ENCODE results near the gene TPGS2.
"Not testable (repeated sequence)": the region's sequence is repeated elsewhere in the genome, so short reads cannot be mapped to it uniquely, and the experiment has no call there.

Gene TPGS2

DNA sequence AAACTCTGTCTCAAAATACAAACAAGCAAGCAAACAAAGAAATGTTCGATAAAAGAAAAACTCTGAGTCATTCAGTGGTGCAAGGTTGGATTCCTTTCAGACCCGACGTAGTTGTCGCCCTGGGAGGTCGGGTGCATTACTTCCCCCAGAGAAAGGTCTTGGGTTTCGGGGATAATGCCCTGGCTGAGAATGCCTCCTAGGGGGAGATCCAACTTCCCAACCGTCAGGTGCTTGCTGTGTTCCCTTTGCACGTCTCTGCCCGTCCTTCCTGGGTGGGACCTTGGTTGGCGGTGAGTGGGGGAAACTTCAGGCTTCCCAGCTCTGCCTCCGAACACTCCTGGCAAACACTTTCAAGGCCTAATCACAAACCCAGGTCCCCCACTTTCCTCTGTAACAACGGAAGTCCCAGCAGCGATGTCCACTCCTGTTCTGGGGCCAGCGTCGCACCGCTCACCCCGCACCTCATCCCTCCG lies 609 bp downstream of the TPGS2 start:
- Histone ChIP-seq H3K4me3 (peak overlapping the region; percentile 67 to 89 (median 81)), H3K27ac (peak overlapping the region; percentile 61 to 89 (median 83))

DNA sequence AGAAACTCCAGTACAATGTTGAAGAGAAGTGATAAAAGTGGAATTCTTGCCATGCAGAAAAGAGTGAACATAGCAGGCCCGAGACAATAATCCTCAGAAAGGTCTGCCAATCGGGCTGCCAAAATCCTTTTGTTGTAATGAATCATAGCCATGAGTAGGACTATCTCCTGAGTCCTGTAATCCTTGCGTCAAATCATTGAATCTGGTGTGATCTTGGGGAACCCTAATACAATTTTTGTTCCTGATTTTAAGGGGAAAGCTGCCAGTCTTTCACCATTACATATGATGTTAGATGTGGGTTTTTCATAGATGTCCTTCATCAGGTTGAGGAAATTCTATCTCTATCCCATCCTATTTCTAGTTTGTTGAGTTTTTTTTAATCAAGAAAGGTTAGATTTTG lies 2.2 kb downstream of the TPGS2 start:
- Histone ChIP-seq H3K27ac (no peak overlapping the region), H3K4me3 (no peak overlapping the region)

DNA sequence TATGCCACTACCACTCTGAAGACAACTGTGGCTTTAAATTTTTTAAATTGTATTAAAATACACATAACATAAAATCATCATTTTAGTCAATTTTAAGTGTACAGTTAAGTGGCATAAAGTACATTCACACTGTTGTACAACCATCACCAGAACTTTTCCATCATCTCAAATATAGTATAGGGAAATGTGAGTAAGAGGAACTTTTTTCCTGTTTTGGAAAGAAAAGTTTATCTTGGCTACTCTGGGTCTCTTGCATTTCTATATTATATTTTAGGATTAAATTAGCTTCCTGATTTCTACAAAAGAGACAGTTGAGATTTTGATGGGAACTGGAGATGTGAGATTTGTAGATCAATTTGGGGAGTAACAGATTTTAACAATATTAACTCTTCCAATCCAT lies 3.3 kb downstream of the TPGS2 start:
- no peak overlapping the region for H3K27ac ChIP-seq
- no peak overlapping the region for H3K4me3 ChIP-seq

DNA sequence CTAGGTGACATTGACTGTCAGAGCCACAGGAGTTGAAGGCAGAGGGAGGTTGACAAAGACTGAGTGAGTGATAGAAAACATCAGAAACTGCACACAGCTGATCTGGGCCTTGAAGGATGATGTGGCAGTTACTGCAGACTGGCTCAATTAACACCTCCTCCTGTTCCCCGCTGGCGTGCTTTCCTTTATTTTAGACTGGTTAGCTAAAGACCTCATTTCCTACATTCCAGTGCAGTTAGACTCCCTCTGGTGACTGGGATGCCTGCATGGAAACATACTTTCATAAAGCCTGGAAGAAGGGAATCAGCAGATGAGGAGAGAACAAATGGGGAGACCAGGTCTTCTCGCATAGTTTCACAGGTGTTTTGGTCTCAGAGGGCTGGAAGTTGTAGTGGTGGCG lies 7.1 kb downstream of the TPGS2 start:
- no peak overlapping the region for H3K27ac ChIP-seq

DNA sequence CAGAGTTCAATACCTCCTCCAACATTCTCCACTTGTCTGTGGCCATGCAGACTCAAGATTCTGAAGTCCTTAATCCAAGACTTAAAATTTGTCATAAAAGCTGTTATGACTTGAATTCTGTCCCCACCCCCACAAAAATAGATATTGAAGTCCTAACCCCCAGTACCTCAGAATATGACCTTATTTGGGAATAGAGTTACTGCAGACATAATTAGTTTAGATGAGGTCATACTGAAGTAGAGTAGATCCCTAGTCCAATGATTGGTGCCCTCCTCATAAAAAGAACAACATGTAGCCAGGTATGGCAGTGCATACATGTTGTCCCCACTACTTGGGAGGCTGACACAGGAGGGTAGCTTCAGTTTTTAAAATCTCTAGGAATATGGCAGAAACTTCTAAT lies 9.2 kb downstream of the TPGS2 start:
- Histone ChIP-seq H3K4me3 (no peak overlapping the region), H3K27ac (no peak overlapping the region)

More for the DNA sequence above, 7.1 kb downstream of the TPGS2 start:
- no peak overlapping the region for H3K4me3 ChIP-seq

DNA sequence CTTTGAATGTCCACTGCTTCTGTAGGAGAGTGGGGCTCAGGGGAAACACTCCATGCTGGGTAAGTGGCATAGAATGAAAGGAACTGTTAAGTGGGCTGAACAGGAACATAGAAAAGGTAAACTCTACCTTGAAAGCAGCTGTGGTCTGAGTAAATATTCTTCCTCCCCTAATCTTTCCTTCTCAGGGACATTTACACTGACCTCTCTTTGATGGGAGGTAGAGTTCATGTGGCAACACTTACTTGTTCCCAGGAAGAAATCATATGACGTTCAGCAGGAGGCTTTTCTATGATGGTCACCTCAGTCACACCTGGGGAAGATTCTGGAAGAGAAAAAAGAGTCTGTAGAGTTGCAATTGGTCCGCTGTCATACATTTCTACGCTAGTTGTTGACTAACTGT lies 10.2 kb downstream of the TPGS2 start:
- Histone ChIP-seq H3K4me3 (no peak overlapping the region), H3K27ac (no peak overlapping the region)

DNA sequence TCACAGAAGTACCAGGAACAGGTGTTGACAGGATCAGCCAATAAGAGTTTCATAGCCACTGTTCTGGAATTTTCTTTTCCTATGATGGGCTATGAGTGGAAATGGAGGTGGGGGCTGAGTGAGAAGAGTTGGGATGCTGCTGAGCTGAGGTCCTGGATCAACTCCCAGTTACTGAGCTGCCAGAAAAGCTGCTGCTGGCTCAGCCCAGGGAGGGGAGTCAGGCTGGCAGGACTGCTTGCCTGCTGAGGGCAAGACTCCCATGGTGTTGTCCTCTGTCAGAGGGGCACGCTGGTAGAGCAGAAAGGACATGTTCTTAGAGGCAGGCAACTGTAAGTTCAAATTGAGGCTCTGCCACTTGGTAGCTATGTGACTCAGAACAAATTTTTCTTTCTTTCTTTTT lies 11.8 kb downstream of the TPGS2 start:
- no peak overlapping the region for H3K4me3 ChIP-seq
- H3K27ac ChIP-seq = no peak overlapping the region

DNA sequence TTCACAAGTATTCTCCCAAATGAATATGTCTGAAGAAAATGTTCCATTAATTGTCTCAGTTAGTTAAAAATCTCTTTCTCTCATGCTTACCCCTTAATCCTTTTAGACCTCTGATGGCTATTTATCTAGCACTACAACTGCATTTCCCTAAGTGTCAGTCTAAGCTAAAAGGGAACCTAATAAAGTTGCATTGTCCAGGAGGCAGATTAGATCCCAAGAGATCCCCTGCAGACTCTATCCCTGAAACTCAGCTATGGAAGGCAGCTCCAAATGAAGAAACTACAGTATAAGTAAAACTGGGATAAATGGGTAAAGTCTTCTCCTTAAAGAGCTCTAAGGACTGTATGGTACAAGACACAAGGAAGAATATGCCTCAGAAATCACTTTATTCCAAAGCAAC lies 12.7 kb downstream of the TPGS2 start:
- H3K27ac ChIP-seq, H3K4me3 ChIP-seq: not testable (repeated sequence)

DNA sequence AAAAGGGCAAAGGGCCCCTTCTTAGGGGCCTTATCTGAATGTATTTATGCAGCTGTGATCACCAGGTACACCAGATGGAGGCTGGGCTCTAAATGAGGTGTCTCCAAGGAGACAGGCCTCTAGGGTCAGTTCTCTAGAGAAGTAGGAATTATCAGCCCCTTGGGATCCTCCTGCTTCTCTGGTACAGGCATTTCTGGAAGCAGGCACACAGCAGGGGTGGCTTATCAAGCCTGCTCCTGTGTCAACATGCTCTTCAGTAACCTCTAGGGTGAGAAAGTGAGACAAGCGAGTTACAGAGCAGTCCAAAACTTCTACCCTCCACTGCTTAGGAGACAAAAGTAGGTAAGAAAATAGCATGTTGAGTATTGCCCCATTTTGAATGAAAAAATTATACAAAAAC lies 13.8 kb downstream of the TPGS2 start:
- Histone ChIP-seq H3K27ac (peak overlapping the region in 3 of 21 experiments; percentile 6 to 43 (median 12)), H3K4me3 (no peak overlapping the region)

DNA sequence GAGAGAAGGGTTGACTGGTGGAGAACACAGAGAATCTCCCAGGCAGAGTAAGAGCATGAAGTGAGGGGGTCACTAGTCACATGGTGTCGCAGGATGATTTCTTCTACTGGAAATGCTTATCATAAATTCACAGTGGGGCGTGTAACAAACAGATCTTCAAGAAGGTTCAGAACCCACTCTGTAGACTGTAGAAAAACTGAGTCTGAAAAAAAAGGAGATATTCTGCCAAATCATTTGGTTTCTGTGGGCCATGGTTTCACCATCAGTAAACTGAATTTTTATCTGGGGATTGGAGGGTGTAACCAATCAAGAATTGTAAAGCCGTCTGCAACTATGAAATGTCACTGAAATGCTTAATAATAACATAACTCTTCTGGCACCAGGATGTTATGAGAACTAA lies 15.0 kb downstream of the TPGS2 start:
- no peak overlapping the region for H3K27ac ChIP-seq
- no peak overlapping the region for H3K4me3 ChIP-seq

DNA sequence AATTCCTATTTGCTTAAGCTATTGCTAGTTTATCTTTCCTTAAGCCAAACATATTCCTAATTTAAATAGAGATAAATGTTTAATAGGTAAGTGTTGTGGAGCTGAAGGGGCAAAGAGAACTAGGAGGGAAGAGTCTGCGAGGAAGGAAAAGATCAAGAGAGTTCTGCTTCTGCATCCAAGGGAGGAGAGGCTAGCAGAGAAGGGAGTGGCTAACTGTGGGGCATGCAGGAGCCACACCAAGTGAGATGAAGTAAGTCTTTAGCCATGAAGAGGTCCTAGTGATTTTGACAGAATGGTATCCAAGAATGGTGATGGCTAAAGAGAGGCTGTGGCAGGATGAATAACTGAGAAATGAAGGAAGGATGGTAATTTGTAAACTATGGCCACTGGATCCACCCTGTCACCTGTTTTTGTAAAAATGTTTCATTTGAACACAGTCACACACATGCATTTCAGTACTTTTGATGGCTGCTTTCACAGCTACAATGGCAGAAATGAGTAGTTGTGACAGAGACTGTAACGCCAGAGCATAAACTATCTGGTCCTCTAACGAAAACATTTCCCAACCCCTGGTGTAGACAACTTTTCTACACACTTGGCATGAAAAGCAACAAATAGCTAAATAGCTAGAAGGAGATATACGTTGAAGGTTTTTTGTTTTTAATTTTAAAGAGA lies 15.6 kb downstream of the TPGS2 start:
- H3K27ac ChIP-seq = no peak overlapping the region
- H3K4me3 ChIP-seq = no peak overlapping the region

DNA sequence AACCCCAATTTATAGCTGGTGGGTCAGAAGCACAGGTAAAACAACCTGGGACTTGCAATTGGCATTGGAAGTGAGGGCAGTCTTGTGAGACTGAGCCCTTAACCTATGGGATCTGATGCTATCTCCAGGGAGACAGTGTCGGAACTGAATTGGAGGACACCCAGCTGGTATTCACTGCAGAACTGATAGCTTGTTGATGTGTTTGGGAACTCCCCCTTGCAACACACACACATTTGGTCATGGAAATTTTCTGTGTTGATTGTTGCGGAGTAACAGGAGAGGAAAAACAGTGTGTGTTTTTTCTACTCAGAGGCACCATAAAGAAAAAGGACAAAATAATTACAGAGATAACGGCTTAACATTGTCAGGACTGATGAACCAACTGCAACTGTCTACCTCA lies 16.1 kb downstream of the TPGS2 start:
- Histone ChIP-seq H3K27ac (no peak overlapping the region), H3K4me3 (no peak overlapping the region)

DNA sequence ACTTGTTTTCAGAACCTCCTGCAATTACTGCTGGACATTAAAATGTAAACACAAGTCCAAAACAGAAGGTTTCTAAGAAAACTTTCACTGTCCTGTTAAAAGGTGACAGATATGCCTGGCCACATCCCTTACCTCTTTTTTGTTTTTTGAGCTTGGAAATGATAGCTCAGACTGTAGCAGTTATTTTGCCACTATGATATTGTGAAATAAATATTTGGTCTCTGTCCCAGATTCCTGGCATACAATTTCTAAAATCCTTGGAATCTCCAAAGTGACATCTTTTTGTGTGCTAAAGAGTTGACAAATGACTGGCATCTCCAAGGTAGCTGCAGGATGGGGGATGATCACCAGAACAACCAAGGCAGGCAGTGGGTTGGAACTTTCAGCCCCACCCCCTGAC lies 16.8 kb downstream of the TPGS2 start:
- H3K4me3 ChIP-seq = no peak overlapping the region
- peak overlapping the region in 1 of 21 experiments; percentile 28 for H3K27ac ChIP-seq

DNA sequence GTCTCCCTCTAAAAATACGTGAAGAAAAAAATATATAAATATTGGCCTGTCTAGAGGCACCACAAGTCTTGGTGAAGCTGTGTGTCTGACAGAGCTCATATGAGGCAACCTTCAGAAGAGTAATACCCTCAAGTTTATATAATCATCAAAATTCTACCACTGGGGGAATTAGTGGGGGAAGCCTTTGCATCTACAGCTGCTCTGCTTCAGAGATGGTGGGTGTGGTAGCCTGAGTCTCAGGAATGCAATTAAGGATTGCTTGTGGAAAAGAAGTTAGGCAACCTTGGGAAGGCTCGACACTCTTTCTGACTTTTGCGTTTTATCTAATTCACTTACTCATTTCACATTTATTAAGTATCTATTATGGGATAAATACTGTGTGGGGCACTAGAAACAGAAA lies 17.4 kb downstream of the TPGS2 start:
- Histone ChIP-seq H3K4me3 (no peak overlapping the region), H3K27ac (peak overlapping the region in 1 of 21 experiments; percentile 28)

DNA sequence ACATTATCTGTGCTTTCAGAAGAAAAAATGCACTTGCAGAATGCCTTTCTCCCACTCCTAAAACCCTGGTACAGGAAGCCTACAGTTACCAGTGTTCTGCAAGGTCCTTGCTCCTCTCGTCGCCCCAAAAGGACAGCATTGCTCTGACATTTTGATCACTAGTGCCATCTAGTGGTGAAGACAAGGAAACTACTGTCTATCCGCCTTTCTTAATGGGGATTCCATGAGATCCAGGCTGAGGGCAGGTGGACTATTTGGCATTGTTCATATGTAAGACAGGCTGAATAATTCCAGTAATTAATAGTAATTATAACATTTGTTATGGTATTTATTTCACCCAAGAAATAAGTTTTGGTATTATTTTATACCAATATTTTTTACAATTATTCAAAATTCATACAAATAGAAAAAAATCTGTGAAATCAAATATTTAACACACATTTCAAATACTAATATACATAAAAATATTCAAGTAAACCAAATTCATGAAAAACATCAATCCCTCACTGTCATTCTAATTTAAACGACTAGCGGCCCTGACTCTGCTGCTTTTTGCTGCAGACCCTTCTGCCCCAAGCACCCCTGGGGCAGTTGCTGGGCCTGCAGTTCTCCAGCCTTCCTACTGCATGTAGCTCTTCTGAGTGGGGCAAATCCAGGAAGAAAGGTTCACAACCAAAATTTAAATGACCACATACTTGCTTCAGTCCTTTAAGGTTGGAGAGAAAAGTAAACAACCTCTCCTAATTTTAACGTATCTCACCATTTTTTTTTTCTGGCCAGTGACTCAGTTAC lies 19.0 kb downstream of the TPGS2 start:
- H3K4me3 ChIP-seq = no peak overlapping the region
- H3K27ac ChIP-seq = no peak overlapping the region

DNA sequence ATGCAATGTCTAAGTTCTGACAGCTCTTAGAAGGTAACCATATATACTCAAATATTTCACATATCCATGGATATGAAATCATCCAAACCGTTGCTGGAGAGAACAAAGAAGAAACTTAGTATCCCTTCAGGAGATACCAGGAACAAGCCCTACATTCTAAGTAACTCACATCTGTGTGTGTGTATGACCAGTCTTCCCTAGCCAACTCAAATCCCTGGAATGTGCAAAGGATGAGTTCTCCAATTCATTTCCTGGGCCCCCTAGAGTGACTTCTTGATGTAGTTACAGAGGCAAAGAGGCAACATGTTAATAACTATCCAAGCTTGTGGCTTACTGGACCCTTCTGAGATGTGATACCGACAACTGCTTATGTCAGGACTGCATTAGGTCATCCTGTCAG lies 20.1 kb downstream of the TPGS2 start:
- Histone ChIP-seq H3K4me3 (no peak overlapping the region), H3K27ac (no peak overlapping the region)

DNA sequence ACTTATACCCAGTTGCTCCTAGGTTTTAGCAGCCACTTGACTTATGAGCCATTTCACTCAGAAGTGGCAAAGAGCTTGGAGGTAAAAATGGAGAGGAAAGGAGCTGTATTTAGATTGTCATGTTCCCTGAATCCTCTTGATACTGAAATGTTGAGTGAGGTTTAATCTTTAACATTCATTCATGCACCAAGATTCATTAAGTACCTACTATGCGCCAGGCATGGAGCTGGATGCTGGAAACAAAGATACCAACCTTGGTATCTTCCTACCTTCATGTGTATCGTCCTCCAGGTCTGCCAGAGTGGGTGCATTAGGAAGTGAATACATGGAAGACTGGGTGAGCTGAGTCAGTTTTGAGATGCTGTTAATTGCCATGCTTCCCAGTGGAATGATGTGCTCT lies 23.7 kb downstream of the TPGS2 start:
- H3K4me3 ChIP-seq = no peak overlapping the region
- H3K27ac ChIP-seq = no peak overlapping the region

DNA sequence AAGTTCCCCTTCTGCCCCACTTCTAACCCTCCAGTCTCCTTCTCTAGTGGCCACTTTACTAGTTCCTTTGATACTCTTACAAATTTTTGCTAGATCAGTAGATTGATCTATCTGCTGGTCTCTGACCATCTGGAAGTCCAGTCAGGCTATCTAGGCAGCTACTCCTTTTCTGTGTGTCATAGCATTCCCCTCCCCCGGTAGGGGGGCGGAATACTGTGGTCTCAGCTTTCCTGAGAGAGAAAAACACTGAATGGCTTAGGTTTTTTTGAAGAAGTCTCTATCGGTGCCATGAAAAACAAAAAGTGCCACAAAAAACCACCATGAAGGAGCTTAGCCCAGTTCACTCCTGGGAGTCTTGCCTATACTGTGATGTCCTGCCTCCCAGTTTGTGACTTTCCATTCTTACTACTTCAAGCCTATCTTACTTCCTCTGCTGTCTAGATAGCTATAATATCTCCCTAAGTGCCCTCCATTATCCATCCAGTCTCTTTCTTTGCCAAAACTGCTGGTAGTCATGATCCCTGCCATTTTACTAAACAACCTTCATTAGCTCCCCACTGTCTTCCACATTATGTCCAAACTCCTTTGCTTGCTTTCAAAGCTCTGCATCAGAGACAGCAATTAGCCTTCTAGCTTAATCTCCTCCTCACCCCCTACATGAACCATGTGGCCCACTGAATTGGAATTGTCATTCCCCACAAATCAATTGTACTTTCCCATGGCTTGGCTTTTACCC lies 29.9 kb downstream of the TPGS2 start:
- Histone ChIP-seq H3K27ac (no peak overlapping the region), H3K4me3 (no peak overlapping the region)

DNA sequence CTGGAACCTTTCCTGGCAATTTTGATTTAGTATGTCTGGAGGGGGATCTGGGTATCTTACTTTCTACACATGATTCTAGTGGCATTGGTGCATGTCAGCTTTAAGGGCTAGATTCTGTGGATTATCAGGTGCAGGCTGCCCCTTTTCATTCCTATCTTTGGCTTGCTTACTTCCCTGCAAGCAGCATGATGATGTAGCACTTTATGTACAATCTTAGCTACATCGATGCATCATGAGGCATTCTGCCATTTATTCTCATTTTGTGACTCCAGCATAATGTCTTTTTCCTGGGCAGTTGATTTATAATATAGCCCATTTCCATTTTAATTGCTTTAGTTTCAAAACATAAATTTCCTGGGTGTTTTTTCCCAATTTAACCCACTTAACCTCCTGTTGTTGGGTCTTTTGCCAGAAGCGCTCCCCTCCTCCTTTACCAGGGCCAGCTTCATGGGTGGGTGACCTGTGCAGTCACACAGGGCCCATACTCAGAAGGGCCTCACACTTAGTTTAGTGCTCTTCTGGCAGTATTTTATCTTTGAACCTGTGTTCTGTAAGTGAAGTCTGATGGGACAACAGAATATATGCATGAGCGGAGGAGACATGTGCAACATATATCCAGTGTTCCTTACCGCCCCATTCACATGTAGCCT lies 36.0 kb downstream of the TPGS2 start:
- Histone ChIP-seq H3K4me3 (no peak overlapping the region), H3K27ac (no peak overlapping the region)

DNA sequence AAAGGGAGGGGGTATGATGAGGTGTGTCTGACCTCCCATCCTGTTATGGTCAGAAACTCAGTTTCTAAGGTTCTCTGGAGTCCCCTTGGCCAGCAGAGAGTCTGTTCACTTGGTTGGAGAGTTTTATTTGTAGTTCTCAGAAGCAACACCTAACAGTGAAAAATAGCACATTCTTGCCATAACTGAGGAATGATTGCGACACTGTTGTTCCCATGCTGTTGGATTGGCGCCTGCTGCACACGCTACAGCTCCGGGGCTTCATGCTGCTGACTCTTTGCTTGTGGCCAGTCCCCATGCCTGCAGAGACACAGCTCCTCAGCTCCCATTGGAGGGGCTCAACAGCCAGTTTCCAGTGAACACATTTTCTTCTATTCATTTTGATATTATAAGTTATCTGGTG lies 42.1 kb downstream of the TPGS2 start:
- H3K4me3 ChIP-seq = no peak overlapping the region
- peak overlapping the region in 1 of 21 experiments; percentile 4 for H3K27ac ChIP-seq
